HG03066 (cell line): ENCODE data around the gene LUC7L.
A peak's percentile ranks its signal among the peaks of the same experiment; 100 is the strongest.
"Not testable (repeated sequence)": the region's sequence is repeated elsewhere in the genome, so short reads cannot be mapped to it uniquely, and the experiment has no call there.

ENCODE experiments used
- ATAC-seq: cut with Tn5 transposase; IDR thresholded peaks from one replicate; pipeline ENCODE4 v1.9.1; 2021; ENCODE audit warnings: low read depth; ENCODE audit not compliant: unreplicated experiment

The LUC7L gene

GRCh38 chr16:230949-231348 lies 1.7 kb upstream of the LUC7L start:
- ATAC-seq: no peak

GRCh38 chr16:230351-230750 lies 1.1 kb upstream of the LUC7L start:
- ATAC-seq: not testable (repeated sequence)

- no peak for ATAC-seq
Measured at GRCh38 chr16:229731-230281, 557 bp upstream of the LUC7L start.

- ATAC-seq: peak; percentile 22
Measured at GRCh38 chr16:228151-228851, 948 bp downstream of the LUC7L start.

GRCh38 chr16:220021-220420 lies 9.2 kb downstream of the LUC7L start:
- ATAC-seq: no peak

GRCh38 chr16:212999-213398 lies 16.2 kb downstream of the LUC7L start:
- no peak for ATAC-seq

- ATAC-seq: not testable (repeated sequence)
Measured at GRCh38 chr16:211631-212180, 17.5 kb downstream of the LUC7L start.

- ATAC-seq: not testable (repeated sequence)
Measured at GRCh38 chr16:209359-209758, 19.9 kb downstream of the LUC7L start.

- not testable (repeated sequence) for ATAC-seq
Measured at GRCh38 chr16:204046-204445, 25.2 kb downstream of the LUC7L start.

GRCh38 chr16:203246-203645 lies 26.0 kb downstream of the LUC7L start:
- no peak for ATAC-seq

- no peak for ATAC-seq
Measured at GRCh38 chr16:200388-200787, 28.9 kb downstream of the LUC7L start.

- ATAC-seq: no peak
Measured at GRCh38 chr16:194516-194915, 34.7 kb downstream of the LUC7L start.

GRCh38 chr16:193441-193840 lies 35.8 kb downstream of the LUC7L start:
- no peak for ATAC-seq

- ATAC-seq: no peak
Measured at GRCh38 chr16:192686-193085, 36.6 kb downstream of the LUC7L start.

GRCh38 chr16:191831-192230 lies 37.4 kb downstream of the LUC7L start:
- ATAC-seq: no peak

- no peak for ATAC-seq
Measured at GRCh38 chr16:189604-190186, 39.6 kb downstream of the LUC7L start.

- ATAC-seq: no peak
Measured at GRCh38 chr16:188674-189073, 40.6 kb downstream of the LUC7L start.

- ATAC-seq: no peak
Measured at GRCh38 chr16:187330-187729, 41.9 kb downstream of the LUC7L start.

GRCh38 chr16:185691-186090 lies 43.6 kb downstream of the LUC7L start:
- ATAC-seq: no peak

GRCh38 chr16:185213-185612 lies 44.0 kb downstream of the LUC7L start:
- no peak for ATAC-seq

- no peak for ATAC-seq
Measured at GRCh38 chr16:183005-183404, 46.2 kb downstream of the LUC7L start.

GRCh38 chr16:181565-182021 lies 47.7 kb downstream of the LUC7L start:
- ATAC-seq: no peak
